ENCODE data around the gene TIGD1. TPM values are rescaled to one million over a fixed set of nuclear protein-coding genes. Genes with fewer than 3 reads are reported as not detected.

The TIGD1 gene
- total and polyA plus RNA-seq, 2 of the 13 experiments (the other 11 are each of a cell fraction or from before 2014, with no cell fraction given) = 3.5 to 9.5 TPM

- TF ChIP-seq IKZF5 (CRISPR knock-in tag; IDR thresholded peaks at IDR 0.05) (peak; percentile 100), ARID5B (CRISPR knock-in tag; IDR thresholded peaks at IDR 0.05) (peak; percentile 87), TFAP4 (IDR thresholded peaks at IDR 0.05; ENCODE audit: borderline replicate concordance, low read depth) (peak; percentile 13; the same call in 1 of the 2 replicates), ZNF136 (CRISPR knock-in tag; IDR thresholded peaks at IDR 0.05; ENCODE audit: low read depth) (peak; percentile 99), ZNF709 (CRISPR knock-in tag; IDR thresholded peaks at IDR 0.05) (peak; percentile 100), ZBTB49 (CRISPR knock-in tag; IDR thresholded peaks at IDR 0.05; ENCODE audit: borderline replicate concordance) (peak; percentile 82; the same call in 1 of the 2 replicates), ZNF746 (CRISPR knock-in tag; IDR thresholded peaks at IDR 0.05) (peak; percentile 96), GLI4 (CRISPR knock-in tag; IDR thresholded peaks at IDR 0.05; ENCODE audit: borderline replicate concordance) (peak; percentile 84; the same call in 1 of the 2 replicates), CBX2 (IDR thresholded peaks at IDR 0.05; ENCODE audit: low read depth, low read length) (no peak), CBX2 (CRISPR knock-in tag; IDR thresholded peaks at IDR 0.05; ENCODE audit: low read depth) (peak; percentile 70; the same call in 1 of the 2 replicates), ZNF7 (CRISPR knock-in tag; IDR thresholded peaks at IDR 0.05) (no peak; the same call in 1 of the 2 replicates), RAD51 (IDR thresholded peaks at IDR 0.05; ENCODE audit: borderline replicate concordance) (no peak), NFYC (CRISPR knock-in tag; IDR thresholded peaks at IDR 0.05) (peak; percentile 77), NFKB2 (CRISPR knock-in tag; IDR thresholded peaks at IDR 0.05; ENCODE audit: borderline replicate concordance) (peak; percentile 100), XBP1 (CRISPR knock-in tag; IDR thresholded peaks at IDR 0.05) (peak; percentile 93), FOXP4 (CRISPR knock-in tag; IDR thresholded peaks at IDR 0.05) (peak; percentile 72), ZMAT3 (CRISPR knock-in tag; conservative IDR thresholded peaks at IDR 0.05) (peak; percentile 99)
These were observed at the start of gene TIGD1, which contains the start of gene EIF4E2 (continued) for GRCh38 chr2:232550354-232551249.
